HG03565 (cell line): ENCODE results near the gene ARFRP1.

Source experiments
- ATAC-seq: cut with Tn5 transposase; IDR thresholded peaks from one replicate; pipeline ENCODE4 v1.9.1; 2021; ENCODE audit warnings: mild to moderate bottlenecking, moderate library complexity; ENCODE audit not compliant: unreplicated experiment

Gene ARFRP1

GRCh38 chr20:63744158-63744557 is 36.4 kb upstream of the ARFRP1 start:
- ATAC-seq = no peak

- ATAC-seq = no peak
These were observed 35.6 kb upstream of the ARFRP1 start for GRCh38 chr20:63743210-63743970.

- no peak for ATAC-seq
These were observed 34.7 kb upstream of the ARFRP1 start for GRCh38 chr20:63742381-63743024.

GRCh38 chr20:63741676-63742380 is 34.1 kb upstream of the ARFRP1 start:
- no peak for ATAC-seq

- no peak for ATAC-seq
These were observed 33.5 kb upstream of the ARFRP1 start for GRCh38 chr20:63741354-63741675.

GRCh38 chr20:63740627-63741353 is 33.0 kb upstream of the ARFRP1 start:
- no peak for ATAC-seq

- no peak for ATAC-seq
These were observed 32.4 kb upstream of the ARFRP1 start for GRCh38 chr20:63740070-63740626.

GRCh38 chr20:63739130-63740069 is 31.6 kb upstream of the ARFRP1 start, which contains the start of gene SLC2A4RG:
SLC2A4RG (plus strand) TSS chr20:63739776; CDS start chr20:63739913, 137 bp downstream.
- no peak for ATAC-seq

GRCh38 chr20:63738687-63739129 is 30.9 kb upstream of the ARFRP1 start:
- ATAC-seq = no peak

- no peak for ATAC-seq
These were observed 30.3 kb upstream of the ARFRP1 start for GRCh38 chr20:63737945-63738686.

- ATAC-seq = no peak
These were observed 29.8 kb upstream of the ARFRP1 start for GRCh38 chr20:63737695-63737944.

GRCh38 chr20:63736893-63737694 is 29.3 kb upstream of the ARFRP1 start:
- no peak for ATAC-seq

GRCh38 chr20:63735859-63736718 is 28.3 kb upstream of the ARFRP1 start, which contains the start of gene LIME1:
LIME1 (plus strand) TSS chr20:63736664; CDS start chr20:63737550, 886 bp downstream.
- no peak for ATAC-seq

GRCh38 chr20:63734946-63735858 is 27.4 kb upstream of the ARFRP1 start:
- ATAC-seq = no peak

- no peak for ATAC-seq
These were observed 26.6 kb upstream of the ARFRP1 start for GRCh38 chr20:63734111-63734945.
